Measurements from ENCODE around the gene CFAP74.

The CFAP74 gene

GRCh38 chr1:1971017-1971416, 32.6 kb downstream of the CFAP74 start:
- H3K4me3 ChIP-seq (ENCODE audit: control insufficient read depth, low read depth, low read length): no peak overlapping the region
- DNase-seq (ENCODE audit: low read depth): no peak

GRCh38 chr1:1969953-1970716, 33.5 kb downstream of the CFAP74 start:
- H3K4me3 ChIP-seq (ENCODE audit: control insufficient read depth, low read depth, low read length): no peak overlapping the region
- no peak for TF ChIP-seq CTCF (IDR thresholded peaks at IDR 0.05; ENCODE audit: control insufficient read depth, insufficient read depth, low read depth, low read length, missing control alignments)
- no peak for DNase-seq (ENCODE audit: low read depth)

More at GRCh38 chr1:1971017-1971416, 32.6 kb downstream of the CFAP74 start:
- TF ChIP-seq CTCF (IDR thresholded peaks at IDR 0.05; ENCODE audit: control insufficient read depth, insufficient read depth, low read depth, low read length, missing control alignments): no peak

- no peak for TF ChIP-seq CTCF (IDR thresholded peaks at IDR 0.05; ENCODE audit: control insufficient read depth, insufficient read depth, low read depth, low read length, missing control alignments)
- H3K4me3 ChIP-seq (ENCODE audit: control insufficient read depth, low read depth, low read length): no peak overlapping the region
- DNase-seq (ENCODE audit: low read depth): no peak
Observed at GRCh38 chr1:1969505-1969900, 34.1 kb downstream of the CFAP74 start.

GRCh38 chr1:1968767-1969504, 34.6 kb downstream of the CFAP74 start:
- no peak for TF ChIP-seq CTCF (IDR thresholded peaks at IDR 0.05; ENCODE audit: control insufficient read depth, insufficient read depth, low read depth, low read length, missing control alignments)
- no peak overlapping the region for H3K4me3 ChIP-seq (ENCODE audit: control insufficient read depth, low read depth, low read length)
- no peak for DNase-seq (ENCODE audit: low read depth)

GRCh38 chr1:1967879-1968278, 35.7 kb downstream of the CFAP74 start:
- TF ChIP-seq CTCF (IDR thresholded peaks at IDR 0.05; ENCODE audit: control insufficient read depth, insufficient read depth, low read depth, low read length, missing control alignments): no peak
- no peak for DNase-seq (ENCODE audit: low read depth)

GRCh38 chr1:1967151-1967550, 36.4 kb downstream of the CFAP74 start:
- no peak for DNase-seq (ENCODE audit: low read depth)
- TF ChIP-seq CTCF (IDR thresholded peaks at IDR 0.05; ENCODE audit: control insufficient read depth, insufficient read depth, low read depth, low read length, missing control alignments): no peak
- H3K4me3 ChIP-seq (ENCODE audit: control insufficient read depth, low read depth, low read length): no peak overlapping the region

More at GRCh38 chr1:1967879-1968278, 35.7 kb downstream of the CFAP74 start:
- H3K4me3 ChIP-seq (ENCODE audit: control insufficient read depth, low read depth, low read length): no peak overlapping the region
